HEK293 (cell line): Measurements from ENCODE around the gene NNT.

Experiments
- CTCF ChIP-seq: fragments of 450-650 bp; formaldehyde crosslinking; IDR thresholded peaks from 2 replicates; pipeline ENCODE4 v1.5.1; 2016; ENCODE audit warnings: missing biosample characterization, missing genetic modification characterization
- ZBTB17 ChIP-seq: fragments of 450-650 bp; formaldehyde crosslinking; IDR thresholded peaks from 2 replicates; pipeline ENCODE4 v1.5.1; 2016; ENCODE audit warnings: missing biosample characterization, missing genetic modification characterization
- ZBTB7A ChIP-seq: fragments of 450-650 bp; formaldehyde crosslinking; IDR thresholded peaks from 2 replicates; pipeline ENCODE4 v1.5.1; 2016; ENCODE audit warnings: low read depth, missing biosample characterization, missing genetic modification characterization
- ZNF114 ChIP-seq: fragments of 450-650 bp; formaldehyde crosslinking; IDR thresholded peaks from 2 replicates; pipeline ENCODE4 v1.5.0; 2017; ENCODE audit warnings: missing biosample characterization, missing genetic modification characterization
- ZNF561 ChIP-seq: fragments of 450-650 bp; IDR thresholded peaks from 2 replicates; pipeline ENCODE4 v1.5.1; 2018; ENCODE audit warnings: missing biosample characterization, missing genetic modification characterization, borderline replicate concordance
- ZNF610 ChIP-seq: fragments of 450-650 bp; formaldehyde crosslinking; IDR thresholded peaks from 2 replicates; pipeline ENCODE4 v1.5.1; 2016; ENCODE audit warnings: missing biosample characterization, missing genetic modification characterization, borderline replicate concordance
- ZNF624 ChIP-seq: fragments of 450-650 bp; formaldehyde crosslinking; IDR thresholded peaks from 2 replicates; pipeline ENCODE4 v1.5.1; 2017; ENCODE audit warnings: missing biosample characterization, missing genetic modification characterization
- ZNF660 ChIP-seq: fragments of 450-650 bp; IDR thresholded peaks from 2 replicates; pipeline ENCODE4 v1.5.1; 2018; ENCODE audit warnings: missing biosample characterization, mild to moderate bottlenecking, missing genetic modification characterization
- ZNF664 ChIP-seq: fragments of 450-650 bp; formaldehyde crosslinking; IDR thresholded peaks from 2 replicates; pipeline ENCODE4 v1.5.1; 2016; ENCODE audit warnings: missing biosample characterization, missing genetic modification characterization
- ZNF76 ChIP-seq: fragments of 450-650 bp; formaldehyde crosslinking; IDR thresholded peaks from 2 replicates; pipeline ENCODE4; 2016; ENCODE audit warnings: low read depth, missing biosample characterization, missing genetic modification characterization, borderline replicate concordance

DNA sequence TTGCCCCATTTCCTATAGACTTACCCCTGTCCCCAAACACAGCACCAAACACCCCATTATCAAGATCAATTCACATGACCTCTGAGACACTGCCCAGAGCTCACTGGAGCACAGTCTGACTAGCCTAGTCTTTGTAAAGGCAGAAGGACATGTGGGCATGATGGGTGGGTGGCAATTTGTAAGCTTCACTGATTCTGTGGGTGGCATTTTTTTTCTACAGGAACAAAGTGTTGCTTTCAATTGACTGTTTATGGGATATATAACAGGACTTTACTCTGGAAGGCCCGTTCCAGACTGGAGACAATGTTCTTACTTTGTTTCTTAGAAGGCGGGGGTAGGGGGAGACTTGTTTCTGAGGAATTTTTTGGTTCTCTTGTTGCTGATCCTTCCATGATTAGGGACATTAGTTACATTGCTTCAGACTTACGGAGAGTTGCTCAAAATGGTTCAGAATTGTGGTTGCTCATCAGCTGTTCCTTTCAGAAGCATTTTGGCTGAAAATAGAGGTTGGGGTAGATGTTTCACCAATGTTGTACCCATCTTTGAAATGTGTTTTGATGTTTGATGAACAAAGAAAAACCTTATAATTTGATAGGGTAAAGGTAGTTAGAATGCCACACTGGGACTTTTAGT is 20.2 kb downstream of the NNT start:
- TF ChIP-seq ZBTB7A (tag by site-specific recombination) (no peak), CTCF (tag by site-specific recombination) (no peak), ZNF76 (tag by site-specific recombination) (no peak), ZNF561 (tag by site-specific recombination) (no peak), ZNF624 (no peak), ZNF114 (tag by site-specific recombination) (no peak), ZNF660 (tag by site-specific recombination) (no peak), ZNF610 (no peak), ZNF664 (tag by site-specific recombination) (no peak), ZBTB17 (no peak)
